Measurements from ENCODE around the gene PDE1C. TPM values are rescaled to one million over a fixed set of nuclear protein-coding genes. Genes with fewer than 3 reads are reported as not detected.

The PDE1C gene
- total and polyA plus RNA-seq, 2 experiments from 2014 or later = 0.38 to 2.3 TPM

- H3K4me1 ChIP-seq (ENCODE audit: low read depth) = no peaks in the 10 kb centered on the region
- H3K36me3 ChIP-seq = no peaks in the 10 kb centered on the region
- no peak for DNase-seq (ENCODE audit: low read depth in 1 of 2, low spot score in 1 of 2)
- H3K27me3 ChIP-seq = no peaks in the 10 kb centered on the region
- no peak overlapping the region for H3K27ac ChIP-seq
- no peak for TF ChIP-seq CTCF (IDR thresholded peaks at IDR 0.05; ENCODE audit: low read depth, low read length)
- no peaks in the 10 kb centered on the region for H3K9me3 ChIP-seq (ENCODE audit: low read depth)
- H3K4me3 ChIP-seq = no peak overlapping the region
Measured at GRCh38 chr7:31716355-31716754, 353.9 kb downstream of the PDE1C start.

GRCh38 chr7:31710171-31710570 lies 360.0 kb downstream of the PDE1C start:
- no peaks in the 10 kb centered on the region for H3K27me3 ChIP-seq
- H3K9me3 ChIP-seq (ENCODE audit: low read depth) = no peaks in the 10 kb centered on the region
- H3K27ac ChIP-seq = no peak overlapping the region
- H3K4me3 ChIP-seq = no peak overlapping the region
- DNase-seq (ENCODE audit: low read depth in 1 of 2, low spot score in 1 of 2) = no peak
- TF ChIP-seq CTCF (IDR thresholded peaks at IDR 0.05; ENCODE audit: low read depth, low read length) = no peak
- H3K4me1 ChIP-seq (ENCODE audit: low read depth) = no peaks in the 10 kb centered on the region
- H3K36me3 ChIP-seq = no peaks in the 10 kb centered on the region

- H3K4me1 ChIP-seq (ENCODE audit: low read depth) = no peaks in the 10 kb centered on the region
- H3K27me3 ChIP-seq = no peaks in the 10 kb centered on the region
- no peak for TF ChIP-seq CTCF (IDR thresholded peaks at IDR 0.05; ENCODE audit: low read depth, low read length)
- no peak for DNase-seq (ENCODE audit: low read depth in 1 of 2, low spot score in 1 of 2)
- H3K27ac ChIP-seq = no peak overlapping the region
- H3K4me3 ChIP-seq = no peak overlapping the region
- no peaks in the 10 kb centered on the region for H3K9me3 ChIP-seq (ENCODE audit: low read depth)
- no peaks in the 10 kb centered on the region for H3K36me3 ChIP-seq
Measured at GRCh38 chr7:31707089-31707488, 363.1 kb downstream of the PDE1C start.

GRCh38 chr7:31705377-31705776 lies 364.8 kb downstream of the PDE1C start:
- no peaks in the 10 kb centered on the region for H3K36me3 ChIP-seq
- no peak for TF ChIP-seq CTCF (IDR thresholded peaks at IDR 0.05; ENCODE audit: low read depth, low read length)
- no peak overlapping the region for H3K4me3 ChIP-seq
- no peak overlapping the region for H3K27ac ChIP-seq
- H3K4me1 ChIP-seq (ENCODE audit: low read depth) = no peaks in the 10 kb centered on the region
- no peaks in the 10 kb centered on the region for H3K27me3 ChIP-seq
- no peak for DNase-seq (ENCODE audit: low read depth in 1 of 2, low spot score in 1 of 2)
- H3K9me3 ChIP-seq (ENCODE audit: low read depth) = no peaks in the 10 kb centered on the region

- H3K9me3 ChIP-seq (ENCODE audit: low read depth) = no peaks in the 10 kb centered on the region
- H3K36me3 ChIP-seq = no peaks in the 10 kb centered on the region
- H3K4me1 ChIP-seq (ENCODE audit: low read depth) = no peaks in the 10 kb centered on the region
- no peak overlapping the region for H3K4me3 ChIP-seq
- no peak overlapping the region for H3K27ac ChIP-seq
- no peaks in the 10 kb centered on the region for H3K27me3 ChIP-seq
- DNase-seq (ENCODE audit: low read depth in 1 of 2, low spot score in 1 of 2) = no peak
- TF ChIP-seq CTCF (IDR thresholded peaks at IDR 0.05; ENCODE audit: low read depth, low read length) = no peak
Measured at GRCh38 chr7:31702354-31702753, 367.9 kb downstream of the PDE1C start.

Measured in cardiac muscle cell (in vitro differentiated cells and primary cell).